K562 (cell line): Measurements from ENCODE around the gene ATXN1. TPM values are rescaled to one million over a fixed set of nuclear protein-coding genes. Genes with fewer than 3 reads are reported as not detected.

ENCODE experiments used
- SP2 ChIP-seq: IDR thresholded peaks from 2 replicates; pipeline ENCODE4 v1.6.1; 2011; ENCODE audit warnings: mild to moderate bottlenecking, low read depth, low read length, moderate library complexity; ENCODE audit not compliant: poor library complexity, severe bottlenecking; ENCODE audit errors: extremely low read depth
- ZFPM2 ChIP-seq: fragments of 250-450 bp; sonication (Bioruptor Pico); IDR thresholded peaks from 2 replicates; pipeline ENCODE4 v1.5.1; 2022; ENCODE audit warnings: mild to moderate bottlenecking
- polyA plus RNA-seq, 8 experiments: library from polyadenylated mRNA; depleted of rRNA in 4 of 8; stranded (reverse) in 5 of 8; unstranded in 3 of 8; fragments of >200 nt; fragmentation: Nextera tagmentation in 2 of 8; fragmentation: Illumina TruSeq in 1 of 8; extraction: Ambion mirVana in 2 of 8; extraction: Trizol in 1 of 8; gene quantifications; 2 replicates each; pipeline versions ENCODE4 v1.2.1 to v1.2.3, GENCODE V29; 2011 to 2014; ENCODE audit warnings: inconsistent platforms in 1 of 8, missing spikeins in 1 of 8
- total RNA-seq, 7 experiments: library from RNA; depleted of rRNA in 6 of 7; stranded (reverse); fragments of >200 nt in 6 of 7; fragmentation: Illumina TruSeq in 2 of 7; extraction: Trizol in 2 of 7; gene quantifications; 2 replicates each; pipeline versions ENCODE4 v1.2.1 to v1.2.3, GENCODE V29; 2011 to 2021; ENCODE audit warnings: low replicate concordance in 1 of 7
- TF ChIP-seq, protein P1 (sequence below), 2 experiments: fragments of 450-650 bp; formaldehyde crosslinking in 1 of 2; IDR thresholded peaks; 2 replicates each; pipeline versions ENCODE4 v1.4.0 to v1.6.1; 2014 to 2020; ENCODE audit warnings: mild to moderate bottlenecking in 2 of 2, borderline replicate concordance in 1 of 2, low read depth in 1 of 2

Gene ATXN1
- total and polyA plus RNA-seq, 9 of the 15 experiments (the other 6 are each of a cell fraction or from before 2014, with no cell fraction given) = under 0.01 to 1.2 (median 0.58) TPM

DNA sequence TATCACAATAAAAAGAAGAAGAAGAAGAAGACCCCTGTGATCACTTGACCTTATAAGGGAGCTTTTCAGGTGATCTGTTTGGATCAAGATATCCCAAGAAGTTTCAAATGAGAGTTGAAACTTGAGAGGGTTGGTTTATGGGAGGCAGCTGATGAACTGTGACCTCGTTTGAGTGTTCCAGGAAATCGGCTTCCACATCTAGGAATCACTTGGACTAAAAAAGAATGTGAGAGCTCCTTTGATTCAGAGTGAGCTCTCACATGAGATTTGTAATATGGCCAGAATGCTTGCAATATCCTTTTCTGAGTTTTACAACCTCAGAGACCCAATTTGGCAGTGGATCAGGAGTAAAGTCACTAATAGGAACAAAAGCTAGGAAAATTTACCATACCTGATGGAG, 228.1 kb downstream of the ATXN1 start (continued):
- TF ChIP-seq, protein P1, sequence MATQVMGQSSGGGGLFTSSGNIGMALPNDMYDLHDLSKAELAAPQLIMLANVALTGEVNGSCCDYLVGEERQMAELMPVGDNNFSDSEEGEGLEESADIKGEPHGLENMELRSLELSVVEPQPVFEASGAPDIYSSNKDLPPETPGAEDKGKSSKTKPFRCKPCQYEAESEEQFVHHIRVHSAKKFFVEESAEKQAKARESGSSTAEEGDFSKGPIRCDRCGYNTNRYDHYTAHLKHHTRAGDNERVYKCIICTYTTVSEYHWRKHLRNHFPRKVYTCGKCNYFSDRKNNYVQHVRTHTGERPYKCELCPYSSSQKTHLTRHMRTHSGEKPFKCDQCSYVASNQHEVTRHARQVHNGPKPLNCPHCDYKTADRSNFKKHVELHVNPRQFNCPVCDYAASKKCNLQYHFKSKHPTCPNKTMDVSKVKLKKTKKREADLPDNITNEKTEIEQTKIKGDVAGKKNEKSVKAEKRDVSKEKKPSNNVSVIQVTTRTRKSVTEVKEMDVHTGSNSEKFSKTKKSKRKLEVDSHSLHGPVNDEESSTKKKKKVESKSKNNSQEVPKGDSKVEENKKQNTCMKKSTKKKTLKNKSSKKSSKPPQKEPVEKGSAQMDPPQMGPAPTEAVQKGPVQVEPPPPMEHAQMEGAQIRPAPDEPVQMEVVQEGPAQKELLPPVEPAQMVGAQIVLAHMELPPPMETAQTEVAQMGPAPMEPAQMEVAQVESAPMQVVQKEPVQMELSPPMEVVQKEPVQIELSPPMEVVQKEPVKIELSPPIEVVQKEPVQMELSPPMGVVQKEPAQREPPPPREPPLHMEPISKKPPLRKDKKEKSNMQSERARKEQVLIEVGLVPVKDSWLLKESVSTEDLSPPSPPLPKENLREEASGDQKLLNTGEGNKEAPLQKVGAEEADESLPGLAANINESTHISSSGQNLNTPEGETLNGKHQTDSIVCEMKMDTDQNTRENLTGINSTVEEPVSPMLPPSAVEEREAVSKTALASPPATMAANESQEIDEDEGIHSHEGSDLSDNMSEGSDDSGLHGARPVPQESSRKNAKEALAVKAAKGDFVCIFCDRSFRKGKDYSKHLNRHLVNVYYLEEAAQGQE (IDR thresholded peaks at IDR 0.05; ENCODE audit: borderline replicate concordance) = no peak
- TF ChIP-seq, protein P1 (CRISPR knock-in tag; IDR thresholded peaks at IDR 0.05; ENCODE audit: low read depth) = no peak
- TF ChIP-seq ZFPM2 (CRISPR knock-in tag) (no peak), SP2 (no peak)
